Mesodermal cell (in vitro differentiated cells): ENCODE results near the gene BUD13.
"Not testable (repeated sequence)": the region's sequence is repeated elsewhere in the genome, so short reads cannot be mapped to it uniquely, and the experiment has no call there.

Experiments used
- H3K27ac ChIP-seq: 2 replicates; pipeline ENCODE4 v1.7.0; 2013; ENCODE audit warnings: mild to moderate bottlenecking, low read depth, low read length, moderate library complexity; ENCODE audit not compliant: severe bottlenecking
- H3K36me3 ChIP-seq: 2 replicates; pipeline ENCODE4 v1.7.1; 2013; ENCODE audit warnings: mild to moderate bottlenecking, low read length, moderate library complexity; ENCODE audit not compliant: control insufficient read depth, insufficient read depth
- H3K4me1 ChIP-seq: one replicate; pipeline ENCODE4 v1.7.1; 2013; ENCODE audit warnings: mild to moderate bottlenecking, low read length; ENCODE audit not compliant: insufficient read depth, control insufficient read depth, poor library complexity, severe bottlenecking
- H3K4me3 ChIP-seq: 2 replicates; pipeline ENCODE4 v1.7.0; 2013; ENCODE audit warnings: low read length, control low read depth, mild to moderate bottlenecking; ENCODE audit not compliant: insufficient read depth, poor library complexity, severe bottlenecking; ENCODE audit errors: extremely low read depth
- H3K9me3 ChIP-seq: 2 replicates; pipeline ENCODE4 v1.7.1; 2013; ENCODE audit warnings: mild to moderate bottlenecking, low read length, moderate library complexity; ENCODE audit not compliant: control insufficient read depth
- WGBS, 2 experiments: methylation state at CpG; one replicate each; pipeline ENCODE4 v1.1.5; 2013; ENCODE audit warnings: missing lambda C conversion rate in 2 of 2; ENCODE audit not compliant: insufficient coverage in 2 of 2; 5-methylcytosine and 5-hydroxymethylcytosine counted together

The BUD13 gene

DNA sequence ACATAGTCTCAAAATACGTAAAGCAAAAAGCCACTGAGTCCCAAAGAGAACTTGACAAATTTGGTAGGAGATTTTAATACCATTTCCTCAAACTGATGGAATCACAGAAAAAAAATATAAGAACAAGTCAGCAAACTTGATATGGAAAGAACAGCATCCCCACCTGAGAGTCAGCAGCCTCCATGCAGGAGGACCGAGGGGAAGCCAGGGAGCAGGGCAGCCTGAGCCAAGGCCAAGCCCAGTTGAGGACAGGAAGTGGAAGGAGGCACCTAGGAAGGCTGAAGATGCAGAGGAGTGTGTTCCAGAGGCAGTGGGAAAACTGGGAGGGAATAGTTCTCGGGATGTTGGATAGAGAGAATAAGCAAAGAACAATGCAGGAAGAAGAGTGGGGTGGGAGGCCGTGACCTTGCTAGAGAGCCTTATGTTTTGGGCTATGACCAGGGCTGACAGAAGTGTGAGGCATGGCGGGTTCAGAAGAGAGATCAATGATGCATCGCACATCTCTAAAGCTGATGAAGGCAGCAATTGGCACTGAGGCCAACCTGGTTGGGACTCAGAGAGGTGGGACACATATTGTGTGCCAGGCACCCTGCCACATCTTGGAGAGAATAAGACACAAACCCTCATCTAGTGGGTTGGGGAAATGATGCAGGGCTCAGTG, 34.9 kb upstream of the BUD13 start:
- H3K4me1 ChIP-seq: no peaks in the 10 kb centered on the region
- 84 to 88% methylated on average over 4 to 5 of the region's 6 CpGs for WGBS, 2 experiments
- no peak overlapping the region for H3K4me3 ChIP-seq
- H3K9me3 ChIP-seq: no peaks in the 10 kb centered on the region
- no peaks in the 10 kb centered on the region for H3K36me3 ChIP-seq
- no peak overlapping the region for H3K27ac ChIP-seq

- H3K4me1 ChIP-seq: no peaks in the 10 kb centered on the region
- H3K36me3 ChIP-seq: no peaks in the 10 kb centered on the region
- H3K9me3 ChIP-seq: no peaks in the 10 kb centered on the region
- H3K27ac ChIP-seq: no peak overlapping the region
- H3K4me3 ChIP-seq: no peak overlapping the region
- WGBS, 2 experiments: 83 to 100% methylated on average over 2 to 3 of the region's 3 CpGs
These were observed 31.2 kb upstream of the BUD13 start for GRCh38 chr11:116804001-116804400.

GRCh38 chr11:116801662-116802061, 28.9 kb upstream of the BUD13 start:
- not testable (repeated sequence) for H3K27ac ChIP-seq, H3K36me3 ChIP-seq, H3K9me3 ChIP-seq, H3K4me3 ChIP-seq, H3K4me1 ChIP-seq

- no peaks in the 10 kb centered on the region for H3K4me1 ChIP-seq
- 92 to 100% methylated on average over 2 of the region's 2 CpGs for WGBS, 2 experiments
- H3K9me3 ChIP-seq: no peaks in the 10 kb centered on the region
- H3K36me3 ChIP-seq: no peaks in the 10 kb centered on the region
- no peak overlapping the region for H3K27ac ChIP-seq
- H3K4me3 ChIP-seq: no peak overlapping the region
These were observed 27.8 kb upstream of the BUD13 start for GRCh38 chr11:116800610-116801009.

- Histone ChIP-seq H3K9me3 (no peaks in the 10 kb centered on the region), H3K4me3 (no peak overlapping the region), H3K27ac (no peak overlapping the region), H3K36me3 (no peaks in the 10 kb centered on the region), H3K4me1 (no peaks in the 10 kb centered on the region)
- whole genome bisulfite sequencing, 2 experiments: 90 to 93% methylated on average over 4 to 5 of the region's 5 CpGs
These were observed 25.6 kb upstream of the BUD13 start for GRCh38 chr11:116798368-116798767.

- H3K4me1 ChIP-seq: no peaks in the 10 kb centered on the region
- no peak overlapping the region for H3K27ac ChIP-seq
- H3K4me3 ChIP-seq: no peak overlapping the region
- H3K9me3 ChIP-seq: no peaks in the 10 kb centered on the region
- no peaks in the 10 kb centered on the region for H3K36me3 ChIP-seq
- 80 to 100% methylated on average over 1 to 4 of the region's 5 CpGs for WGBS, 2 experiments
These were observed 25.0 kb upstream of the BUD13 start for GRCh38 chr11:116797816-116798215.

- Histone ChIP-seq H3K27ac (no peak overlapping the region), H3K9me3 (no peaks in the 10 kb centered on the region), H3K36me3 (no peaks in the 10 kb centered on the region), H3K4me3 (no peak overlapping the region), H3K4me1 (no peaks in the 10 kb centered on the region)
- no CpG with 5 or more reads among the region's 1 CpG for WGBS, 2 experiments
These were observed 23.8 kb upstream of the BUD13 start for GRCh38 chr11:116796548-116796947.

DNA sequence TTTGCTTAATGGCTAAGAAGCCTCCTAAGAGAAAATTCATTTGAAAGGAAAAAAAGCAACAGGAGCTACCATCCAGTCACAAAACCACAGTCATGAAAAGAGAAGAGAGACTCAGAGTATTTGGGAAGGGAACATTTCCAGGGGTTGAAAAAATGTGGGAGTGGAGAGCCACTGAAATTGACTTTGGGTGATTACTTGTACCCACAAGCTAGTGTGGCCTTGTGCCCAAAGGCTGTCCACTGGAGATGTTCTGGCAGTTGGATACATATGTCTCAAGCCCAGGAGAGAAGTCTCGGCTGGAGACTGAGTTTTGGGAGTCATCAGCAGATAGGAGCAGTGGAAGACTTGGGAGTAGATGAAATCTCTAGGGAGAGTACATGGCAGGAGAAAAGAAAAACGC, 22.1 kb upstream of the BUD13 start:
- H3K9me3 ChIP-seq: no peaks in the 10 kb centered on the region
- no peak overlapping the region for H3K27ac ChIP-seq
- no peaks in the 10 kb centered on the region for H3K36me3 ChIP-seq
- WGBS, 2 experiments: 75 to 96% methylated on average over 2 of the region's 2 CpGs
- H3K4me3 ChIP-seq: no peak overlapping the region
- no peaks in the 10 kb centered on the region for H3K4me1 ChIP-seq

GRCh38 chr11:116793772-116794097, 20.9 kb upstream of the BUD13 start:
- Histone ChIP-seq H3K9me3 (no peaks in the 10 kb centered on the region), H3K36me3 (no peaks in the 10 kb centered on the region), H3K4me3 (no peak overlapping the region), H3K4me1 (no peaks in the 10 kb centered on the region), H3K27ac (no peak overlapping the region)
- WGBS, 2 experiments: 100% methylated on average over 1 of the region's 1 CpG

DNA sequence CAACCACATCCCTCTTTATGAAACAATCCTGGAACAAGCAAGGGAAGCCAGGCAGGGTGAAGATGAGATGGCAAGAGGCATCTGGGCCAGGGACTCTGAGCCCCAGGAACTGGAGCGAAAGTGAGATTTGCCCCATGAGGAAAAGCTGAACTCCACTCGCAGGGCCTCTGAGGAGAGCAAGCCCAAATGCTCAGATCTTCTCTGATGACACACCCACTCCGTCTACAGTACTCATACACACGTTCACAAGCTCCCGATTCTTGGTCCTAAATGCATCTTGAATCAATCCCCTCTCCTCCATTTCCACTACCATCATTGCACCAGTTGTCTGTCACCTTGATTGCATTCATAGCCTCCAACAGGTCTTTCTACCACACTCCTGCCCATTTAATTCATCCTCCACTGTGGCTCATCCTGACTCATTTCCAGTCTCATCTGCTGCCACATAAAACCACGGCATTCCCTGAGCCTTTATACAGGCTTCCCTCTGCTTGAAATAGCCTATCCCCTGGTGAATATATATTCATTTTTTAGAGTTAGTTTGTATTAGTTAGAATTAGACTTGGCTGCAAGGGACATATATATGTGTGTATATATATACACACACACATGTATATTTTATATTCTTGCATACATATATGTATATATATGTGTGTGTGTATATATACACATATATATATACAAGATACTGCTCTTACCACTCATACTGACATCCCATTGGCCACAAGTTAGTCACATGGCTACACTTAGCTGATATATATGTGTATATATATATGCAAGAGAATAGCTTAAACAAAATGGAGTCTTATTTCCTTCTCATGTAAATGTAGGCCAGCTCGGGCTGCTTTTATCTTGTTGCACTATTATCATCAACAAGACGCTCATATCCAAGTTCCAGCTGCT, 20.3 kb upstream of the BUD13 start:
- Histone ChIP-seq H3K9me3 (no peaks in the 10 kb centered on the region), H3K27ac (no peak overlapping the region), H3K36me3 (no peaks in the 10 kb centered on the region), H3K4me1 (no peaks in the 10 kb centered on the region), H3K4me3 (no peak overlapping the region)
- WGBS, 2 experiments: 85 to 93% methylated on average over 4 to 5 of the region's 8 CpGs
